Natural killer cell (primary cell): ENCODE measurements around the gene NAA25. TPM values are rescaled to one million over a fixed set of nuclear protein-coding genes. Genes with fewer than 3 reads are reported as not detected.

Experiments used
- ATAC-seq, 3 donors: fragments of 150-1000 bp in 2 of 3; fragments of 200-7000 bp in 1 of 3; cut with Tn5 transposase; 1 replicate in 1 of 3; 2 replicates in 2 of 3; pipeline ENCODE4 v1.10.0; 2021; ENCODE audit warnings: mild to moderate bottlenecking in 2 of 3, moderate library complexity in 2 of 3
- DNase-seq, 2 donors: peaks; one replicate each; pipeline versions ENCODE4 v3.0.0 to v3.0.0-alpha.2; 2013 to 2021; ENCODE audit warnings: mixed read lengths in 1 of 2
- H3K27ac ChIP-seq: one replicate; pipeline ENCODE4 v1.5.1; 2013; ENCODE audit warnings: mild to moderate bottlenecking, low read length
- H3K27me3 ChIP-seq: one replicate; pipeline ENCODE4 v1.6.1; 2013; ENCODE audit warnings: low read length; ENCODE audit not compliant: control insufficient read depth, insufficient read depth
- H3K36me3 ChIP-seq: one replicate; pipeline ENCODE4 v1.6.1; 2013; ENCODE audit warnings: low read length; ENCODE audit not compliant: control insufficient read depth, insufficient read depth
- H3K4me1 ChIP-seq: one replicate; pipeline ENCODE4 v1.6.1; 2013; ENCODE audit warnings: low read length; ENCODE audit not compliant: control insufficient read depth, insufficient read depth
- H3K4me3 ChIP-seq: one replicate; pipeline ENCODE4 v1.5.1; 2013; ENCODE audit warnings: low read length
- H3K9me3 ChIP-seq: one replicate; pipeline ENCODE4 v1.6.1; 2013; ENCODE audit warnings: low read length; ENCODE audit not compliant: control insufficient read depth, insufficient read depth
- H3K27ac Mint-ChIP-seq, 2 donors: one replicate each; pipeline ENCODE4 v1.8.0; 2022; ENCODE audit warnings: mild to moderate bottlenecking in 2 of 2, mixed read lengths in 2 of 2, moderate library complexity in 1 of 2
- H3K27me3 Mint-ChIP-seq, 2 donors: one replicate each; pipeline ENCODE4 v1.8.0; 2022; ENCODE audit warnings: low read depth in 2 of 2, mixed read lengths in 2 of 2
- H3K36me3 Mint-ChIP-seq: one replicate; pipeline ENCODE4 v1.8.0; 2022; ENCODE audit warnings: mixed read lengths
- H3K4me1 Mint-ChIP-seq, 2 donors: one replicate each; pipeline ENCODE4 v1.8.0; 2022; ENCODE audit warnings: mixed read lengths in 2 of 2
- H3K4me3 Mint-ChIP-seq: one replicate; pipeline ENCODE4 v1.8.0; 2022; ENCODE audit warnings: mild to moderate bottlenecking, moderate library complexity, mixed read lengths
- H3K9me3 Mint-ChIP-seq, 2 donors: one replicate each; pipeline ENCODE4 v1.8.0; 2022; ENCODE audit warnings: mixed read lengths in 2 of 2
- WGBS: methylation state at CpG from one replicate; pipeline ENCODE4 v1.1.7; 2013; ENCODE audit warnings: missing lambda C conversion rate; ENCODE audit not compliant: insufficient coverage; 5-methylcytosine and 5-hydroxymethylcytosine counted together
- intact Hi-C: fragments of 100-400 bp; cut with micrococcal nuclease; formaldehyde crosslinking; loops from one replicate; pipeline ENCODE4 v1.14.2; 2022
- total RNA-seq, 4 donors: library from RNA; stranded (reverse); fragments of 120-200 nt in 1 of 4; gene quantifications; one replicate each; pipeline versions ENCODE4 v1.2.3 to v1.2.4, GENCODE V29; 2013 to 2022
- TF ChIP-seq, protein P1 (sequence below): fragments of 200-600 bp; IDR thresholded peaks from one replicate; pipeline ENCODE4 v1.8.0; 2022; ENCODE audit warnings: antibody characterized with exemption

Gene NAA25
- total RNA-seq, 3 donors from 2014 or later (not counting 1 experiment from before 2014, with no cell fraction given), result 25.8 to 34.4 (median 30.7) TPM

GRCh38 chr12:112025808-112026375 is 82.7 kb downstream of the NAA25 start:
- no peaks in the 10 kb centered on the region for H3K27me3 ChIP-seq
- DNase-seq (peak in 1 of 2 donors; percentile 26), ATAC-seq (no peak)
- peaks cover 10 to 14% of the 10 kb centered on the region in 2 donors for H3K4me1 Mint-ChIP-seq
- H3K36me3 Mint-ChIP-seq, result no peaks in the 10 kb centered on the region
- H3K27ac Mint-ChIP-seq, result peak overlapping the region; percentile 8 to 82
- no peaks in the 10 kb centered on the region for H3K9me3 ChIP-seq
- no peaks in the 10 kb centered on the region for H3K27me3 Mint-ChIP-seq
- H3K27ac ChIP-seq, result no peak overlapping the region
- no peak overlapping the region for H3K4me3 ChIP-seq
- WGBS, result 70% methylated on average over 4 of the region's 4 CpGs
- no peaks in the 10 kb centered on the region for H3K4me1 ChIP-seq
- TF ChIP-seq, protein P1, sequence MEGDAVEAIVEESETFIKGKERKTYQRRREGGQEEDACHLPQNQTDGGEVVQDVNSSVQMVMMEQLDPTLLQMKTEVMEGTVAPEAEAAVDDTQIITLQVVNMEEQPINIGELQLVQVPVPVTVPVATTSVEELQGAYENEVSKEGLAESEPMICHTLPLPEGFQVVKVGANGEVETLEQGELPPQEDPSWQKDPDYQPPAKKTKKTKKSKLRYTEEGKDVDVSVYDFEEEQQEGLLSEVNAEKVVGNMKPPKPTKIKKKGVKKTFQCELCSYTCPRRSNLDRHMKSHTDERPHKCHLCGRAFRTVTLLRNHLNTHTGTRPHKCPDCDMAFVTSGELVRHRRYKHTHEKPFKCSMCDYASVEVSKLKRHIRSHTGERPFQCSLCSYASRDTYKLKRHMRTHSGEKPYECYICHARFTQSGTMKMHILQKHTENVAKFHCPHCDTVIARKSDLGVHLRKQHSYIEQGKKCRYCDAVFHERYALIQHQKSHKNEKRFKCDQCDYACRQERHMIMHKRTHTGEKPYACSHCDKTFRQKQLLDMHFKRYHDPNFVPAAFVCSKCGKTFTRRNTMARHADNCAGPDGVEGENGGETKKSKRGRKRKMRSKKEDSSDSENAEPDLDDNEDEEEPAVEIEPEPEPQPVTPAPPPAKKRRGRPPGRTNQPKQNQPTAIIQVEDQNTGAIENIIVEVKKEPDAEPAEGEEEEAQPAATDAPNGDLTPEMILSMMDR, result no peak
- intact Hi-C loops, result no loop called here
- H3K4me3 Mint-ChIP-seq, result no peak overlapping the region
- peaks cover 53% of the 10 kb centered on the region for H3K36me3 ChIP-seq
- H3K9me3 Mint-ChIP-seq, result no peaks in the 10 kb centered on the region

DNA sequence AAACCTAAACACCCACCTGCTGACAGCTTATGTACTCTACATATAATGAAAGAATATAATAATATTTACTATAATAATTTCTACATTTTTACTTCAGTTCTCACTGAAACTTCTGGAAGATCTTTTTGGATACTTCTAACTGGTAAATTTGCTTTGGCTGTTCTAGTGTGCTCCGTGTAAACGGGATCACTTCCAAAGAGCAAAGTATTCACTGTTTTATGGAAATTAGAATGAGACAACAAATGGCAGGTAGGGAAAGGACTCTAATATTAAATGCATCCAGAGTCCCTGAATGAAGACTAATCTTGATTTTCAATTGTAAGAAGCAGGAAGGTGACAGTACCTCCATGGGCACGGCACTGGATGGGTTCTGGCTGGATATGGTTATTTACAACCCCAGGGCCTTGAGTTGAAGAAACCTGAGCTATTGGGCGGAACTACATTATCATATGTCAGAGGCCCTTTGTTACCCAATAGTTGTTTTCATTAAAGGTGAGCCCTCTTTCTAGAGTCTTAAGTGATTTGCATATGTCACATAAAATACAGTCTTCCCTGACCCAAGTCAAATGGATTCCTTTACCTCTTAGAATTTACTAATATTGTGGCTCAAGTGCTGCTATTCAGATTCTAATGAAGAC is 84.7 kb downstream of the NAA25 start:
- Histone ChIP-seq H3K4me1 (no peaks in the 10 kb centered on the region), H3K27me3 (no peaks in the 10 kb centered on the region), H3K4me3 (no peak overlapping the region), H3K9me3 (no peaks in the 10 kb centered on the region), H3K36me3 (peaks cover 56% of the 10 kb centered on the region), H3K27ac (no peak overlapping the region)
- intact Hi-C loops, result no loop called here
- TF ChIP-seq, protein P1, result no peak
- Mint-ChIP-seq H3K36me3 (no peaks in the 10 kb centered on the region), H3K27ac (no peak overlapping the region), H3K27me3 (no peaks in the 10 kb centered on the region), H3K4me1 (peaks cover 19 to 23% of the 10 kb centered on the region in 2 donors), H3K4me3 (no peak overlapping the region), H3K9me3 (no peaks in the 10 kb centered on the region)
- DNase-seq, result no peak
- 97% methylated on average over 4 of the region's 4 CpGs for WGBS
- no peak for ATAC-seq

DNA sequence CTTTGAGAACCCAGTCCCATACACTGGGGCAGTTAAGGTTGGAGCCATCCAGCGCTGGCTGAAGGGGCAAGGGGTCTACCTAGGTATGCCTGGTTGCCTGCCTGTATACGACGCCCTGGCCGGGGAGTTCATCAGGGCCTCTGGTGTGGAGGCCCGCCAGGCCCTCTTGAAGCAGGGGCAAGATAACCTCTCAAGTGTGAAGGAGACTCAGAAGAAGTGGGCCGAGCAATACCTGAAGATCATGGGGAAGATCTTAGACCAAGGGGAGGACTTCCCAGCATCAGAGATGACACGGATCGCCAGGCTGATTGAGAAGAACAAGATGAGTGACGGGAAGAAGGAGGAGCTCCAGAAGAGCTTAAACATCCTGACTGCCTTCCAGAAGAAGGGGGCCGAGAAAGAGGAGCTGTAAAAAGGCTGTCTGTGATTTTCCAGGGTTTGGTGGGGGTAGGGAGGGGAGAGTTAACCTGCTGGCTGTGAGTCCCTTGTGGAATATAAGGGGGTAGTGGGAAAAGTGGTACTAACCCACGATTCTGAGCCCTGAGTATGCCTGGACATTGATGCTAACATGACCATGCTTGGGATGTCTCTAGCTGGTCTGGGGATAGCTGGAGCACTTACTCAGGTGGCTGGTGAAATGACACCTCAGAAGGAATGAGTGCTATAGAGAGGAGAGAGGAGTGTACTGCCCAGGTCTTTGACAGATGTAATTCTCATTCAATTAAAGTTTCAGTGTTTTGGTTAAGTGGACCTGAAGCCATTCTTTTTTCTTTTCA is 86.2 kb downstream of the NAA25 start:
- Histone ChIP-seq H3K4me1 (no peaks in the 10 kb centered on the region), H3K27ac (no peak overlapping the region), H3K4me3 (no peak overlapping the region), H3K9me3 (no peaks in the 10 kb centered on the region), H3K27me3 (no peaks in the 10 kb centered on the region), H3K36me3 (peaks cover 58% of the 10 kb centered on the region)
- Mint-ChIP-seq H3K4me1 (peaks cover 28 to 33% of the 10 kb centered on the region in 2 donors), H3K4me3 (no peak overlapping the region), H3K27me3 (no peaks in the 10 kb centered on the region), H3K9me3 (no peaks in the 10 kb centered on the region), H3K36me3 (no peaks in the 10 kb centered on the region), H3K27ac (peak overlapping the region; percentile 31 to 82)
- intact Hi-C loops, result no loop called here
- TF ChIP-seq, protein P1, result no peak
- DNase-seq (no peak), ATAC-seq (no peak)
- 96% methylated on average over 11 of the region's 11 CpGs for WGBS
